Neural progenitor cell (in vitro differentiated cells): ENCODE results near the gene SAP30.

Experiments
- EZH2 ChIP-seq: fragments of 200-600 bp; sonication (generic); IDR thresholded peaks from 2 replicates; pipeline ENCODE4 v1.6.1; 2017; ENCODE audit warnings: antibody characterized with exemption, mild to moderate bottlenecking, moderate library complexity
- EZH2phosphoT487 ChIP-seq: fragments of 200-600 bp; sonication (generic); IDR thresholded peaks from 2 replicates; pipeline ENCODE4 v1.6.1; 2017; ENCODE audit warnings: antibody characterized with exemption
- TF ChIP-seq, protein P1 (sequence below): fragments of 200-600 bp; sonication (generic); IDR thresholded peaks from 2 replicates; pipeline ENCODE4 v1.5.1; 2017; ENCODE audit warnings: antibody characterized with exemption, mild to moderate bottlenecking

DNA sequence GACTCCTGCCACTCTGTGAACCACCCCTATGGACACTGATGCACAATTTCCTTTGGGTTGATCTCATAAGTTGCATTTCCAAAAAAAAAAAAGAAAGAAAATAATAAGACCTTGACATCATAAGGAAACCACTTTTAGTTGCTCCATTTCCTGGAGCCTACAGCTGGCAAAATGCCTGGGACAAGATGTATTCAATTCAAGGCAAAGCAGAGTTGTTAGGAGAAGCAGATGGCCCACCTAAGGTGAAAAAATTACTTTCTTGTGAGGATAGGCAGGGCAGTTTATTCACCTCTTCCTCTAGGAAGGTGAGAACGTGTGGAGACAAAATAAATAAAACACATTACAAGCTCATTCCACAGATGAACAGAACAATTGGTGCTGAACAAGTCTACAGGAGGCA lies 42.3 kb downstream of the SAP30 start:
- TF ChIP-seq, protein P1, sequence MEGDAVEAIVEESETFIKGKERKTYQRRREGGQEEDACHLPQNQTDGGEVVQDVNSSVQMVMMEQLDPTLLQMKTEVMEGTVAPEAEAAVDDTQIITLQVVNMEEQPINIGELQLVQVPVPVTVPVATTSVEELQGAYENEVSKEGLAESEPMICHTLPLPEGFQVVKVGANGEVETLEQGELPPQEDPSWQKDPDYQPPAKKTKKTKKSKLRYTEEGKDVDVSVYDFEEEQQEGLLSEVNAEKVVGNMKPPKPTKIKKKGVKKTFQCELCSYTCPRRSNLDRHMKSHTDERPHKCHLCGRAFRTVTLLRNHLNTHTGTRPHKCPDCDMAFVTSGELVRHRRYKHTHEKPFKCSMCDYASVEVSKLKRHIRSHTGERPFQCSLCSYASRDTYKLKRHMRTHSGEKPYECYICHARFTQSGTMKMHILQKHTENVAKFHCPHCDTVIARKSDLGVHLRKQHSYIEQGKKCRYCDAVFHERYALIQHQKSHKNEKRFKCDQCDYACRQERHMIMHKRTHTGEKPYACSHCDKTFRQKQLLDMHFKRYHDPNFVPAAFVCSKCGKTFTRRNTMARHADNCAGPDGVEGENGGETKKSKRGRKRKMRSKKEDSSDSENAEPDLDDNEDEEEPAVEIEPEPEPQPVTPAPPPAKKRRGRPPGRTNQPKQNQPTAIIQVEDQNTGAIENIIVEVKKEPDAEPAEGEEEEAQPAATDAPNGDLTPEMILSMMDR, result no peak
- TF ChIP-seq EZH2 (no peak), EZH2phosphoT487 (no peak)
